ENCODE results near the gene KCTD1. TPM values are rescaled to one million over a fixed set of nuclear protein-coding genes. Genes with fewer than 3 reads are reported as not detected.

KCTD1 gene
- total and polyA plus RNA-seq, 10 of the 15 experiments (the other 5 are each of a cell fraction or from before 2014, with no cell fraction given) = 1.5 to 13.4 (median 5.5) TPM

DNA sequence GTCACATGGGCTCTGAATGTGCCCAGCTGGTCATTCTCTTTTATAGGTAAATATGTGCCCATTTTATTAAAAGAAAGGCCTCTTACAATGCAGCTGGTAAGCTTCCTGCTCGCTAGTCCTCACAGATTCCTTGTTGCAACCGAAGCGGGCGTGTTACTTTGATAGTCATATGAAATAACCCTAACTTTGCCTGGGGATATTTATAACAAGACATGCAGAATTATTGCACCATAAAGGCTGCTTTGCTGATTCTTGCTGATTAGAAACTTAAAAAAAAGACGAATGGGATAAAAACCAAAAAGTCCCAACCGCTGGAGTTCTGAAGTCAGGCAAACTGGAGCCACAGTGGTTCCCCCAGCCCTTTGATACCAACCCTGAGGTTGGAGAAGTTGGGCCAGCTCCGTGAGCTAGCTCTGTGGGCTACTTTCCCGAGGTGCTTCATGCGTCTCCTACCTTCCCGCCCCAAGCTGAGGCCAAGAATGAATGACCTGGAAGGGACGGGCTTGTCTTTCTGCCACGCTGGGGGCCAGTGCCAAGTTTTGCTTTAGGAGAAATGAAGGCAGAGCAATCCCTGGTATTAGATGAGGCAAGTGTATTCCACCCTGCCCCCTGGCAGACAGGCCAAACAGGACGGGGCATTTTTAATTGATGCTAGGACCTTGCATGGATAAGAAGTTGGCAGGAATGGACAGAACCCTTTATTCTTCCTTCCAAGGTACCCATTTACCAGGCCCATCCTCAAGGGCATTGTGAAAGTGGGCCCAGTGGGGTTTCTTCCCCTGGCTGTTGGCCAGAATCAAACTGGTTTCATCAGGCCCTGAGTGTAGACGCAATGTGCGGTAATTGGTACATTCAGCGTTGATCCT, 140.4 kb downstream of the KCTD1 start:
- TF ChIP-seq SREBF1 (IDR thresholded peaks at IDR 0.05; ENCODE audit: low read length) (no peak), NR2C1 (IDR thresholded peaks at IDR 0.05) (no peak), EGR1 (IDR thresholded peaks at IDR 0.05; ENCODE audit: borderline replicate concordance in 1 of 2, low read depth in 2 of 2, low read length in 2 of 2) (no peak), ZNF622 (IDR thresholded peaks at IDR 0.05) (no peak), PAX8 (IDR thresholded peaks at IDR 0.05) (no peak), NR2C2 (IDR thresholded peaks at IDR 0.05; ENCODE audit: borderline replicate concordance, control insufficient read depth, insufficient read length, low read depth) (no peak), ZNF24 (IDR thresholded peaks at IDR 0.05) (no peak), NFYA (IDR thresholded peaks at IDR 0.05; ENCODE audit: borderline replicate concordance, low read depth, low read length) (no peak), FOXK2 (IDR thresholded peaks at IDR 0.05) (no peak), MYC (IDR thresholded peaks at IDR 0.05; ENCODE audit: insufficient read depth, insufficient read length, insufficient replicate concordance, low read length, severe bottlenecking) (no peak), MTA2 (IDR thresholded peaks at IDR 0.05; ENCODE audit: low read depth) (no peak), NFXL1 (IDR thresholded peaks at IDR 0.05; ENCODE audit: borderline replicate concordance) (no peak), ATF7 (IDR thresholded peaks at IDR 0.05; ENCODE audit: low read depth) (no peak)
- TF ChIP-seq, protein P1, sequence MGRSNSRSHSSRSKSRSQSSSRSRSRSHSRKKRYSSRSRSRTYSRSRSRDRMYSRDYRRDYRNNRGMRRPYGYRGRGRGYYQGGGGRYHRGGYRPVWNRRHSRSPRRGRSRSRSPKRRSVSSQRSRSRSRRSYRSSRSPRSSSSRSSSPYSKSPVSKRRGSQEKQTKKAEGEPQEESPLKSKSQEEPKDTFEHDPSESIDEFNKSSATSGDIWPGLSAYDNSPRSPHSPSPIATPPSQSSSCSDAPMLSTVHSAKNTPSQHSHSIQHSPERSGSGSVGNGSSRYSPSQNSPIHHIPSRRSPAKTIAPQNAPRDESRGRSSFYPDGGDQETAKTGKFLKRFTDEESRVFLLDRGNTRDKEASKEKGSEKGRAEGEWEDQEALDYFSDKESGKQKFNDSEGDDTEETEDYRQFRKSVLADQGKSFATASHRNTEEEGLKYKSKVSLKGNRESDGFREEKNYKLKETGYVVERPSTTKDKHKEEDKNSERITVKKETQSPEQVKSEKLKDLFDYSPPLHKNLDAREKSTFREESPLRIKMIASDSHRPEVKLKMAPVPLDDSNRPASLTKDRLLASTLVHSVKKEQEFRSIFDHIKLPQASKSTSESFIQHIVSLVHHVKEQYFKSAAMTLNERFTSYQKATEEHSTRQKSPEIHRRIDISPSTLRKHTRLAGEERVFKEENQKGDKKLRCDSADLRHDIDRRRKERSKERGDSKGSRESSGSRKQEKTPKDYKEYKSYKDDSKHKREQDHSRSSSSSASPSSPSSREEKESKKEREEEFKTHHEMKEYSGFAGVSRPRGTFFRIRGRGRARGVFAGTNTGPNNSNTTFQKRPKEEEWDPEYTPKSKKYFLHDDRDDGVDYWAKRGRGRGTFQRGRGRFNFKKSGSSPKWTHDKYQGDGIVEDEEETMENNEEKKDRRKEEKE (IDR thresholded peaks at IDR 0.05) = no peak
- TF ChIP-seq, protein P2, sequence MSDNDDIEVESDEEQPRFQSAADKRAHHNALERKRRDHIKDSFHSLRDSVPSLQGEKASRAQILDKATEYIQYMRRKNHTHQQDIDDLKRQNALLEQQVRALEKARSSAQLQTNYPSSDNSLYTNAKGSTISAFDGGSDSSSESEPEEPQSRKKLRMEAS (IDR thresholded peaks at IDR 0.05; ENCODE audit: low read depth, low read length) = no peak
- H3K27me3 ChIP-seq (replicated peaks in 1 of 2; ENCODE audit: control insufficient read depth in 2 of 2, insufficient read depth in 2 of 2, low read length in 1 of 2) = no peaks in the 10 kb centered on the region
- H3K27ac ChIP-seq (ENCODE audit: control insufficient read depth, insufficient read depth) = no peak overlapping the region
- ChIA-PET CTCF (interaction anchor here (0.7 to 4.1 kb wide), 8 partner anchors 24 to 358 kb away, joined by 3 to 35 read pairs (median 4); partner anchors contain the start of gene KCTD1), SMC1A (ENCODE audit: uncharacterized antibody, unreplicated experiment) (interaction anchor here (0.6 to 1.6 kb wide), 7 partner anchors 51 to 241 kb away, joined by 3 to 6 read pairs (median 4); no protein-coding TSS in a partner anchor), RAD21 (ENCODE audit: unreplicated experiment) (interaction anchor here (0.7 to 3.9 kb wide), 4 partner anchors 33 to 239 kb away, joined by 3 to 26 read pairs (median 4); partner anchors contain the start of gene KCTD1), POLR2A (no interaction called here)
- intact Hi-C loops (cut with micrococcal nuclease; ENCODE audit: unreplicated experiment) (loop anchor here (5.0 kb wide), 1 partner anchor 139 kb away; the partner anchor contains the start of gene KCTD1), in situ Hi-C loops (cut with MboI) (loop anchor here (5.0 to 25.0 kb wide), 2 partner anchors 239 to 579 kb away; no protein-coding TSS in a partner anchor)
- WGBS (ENCODE audit: insufficient coverage, insufficient replicate concordance, low lambda C conversion rate, missing lambda C conversion rate) = 91% methylated on average over 16 of the region's 16 CpGs
- H3K4me2 ChIP-seq (ENCODE audit: control insufficient read depth, insufficient read depth) = no peak overlapping the region
- no peak for DNase-seq (ENCODE audit: low read depth, low spot score)
- H2AFZ ChIP-seq (ENCODE audit: control insufficient read depth, low read depth, low read length) = no peak overlapping the region
- no peaks in the 10 kb centered on the region for H3K9me3 ChIP-seq (replicated peaks; ENCODE audit: control insufficient read depth, insufficient read depth, low read length)
- H4K20me1 ChIP-seq (ENCODE audit: control insufficient read depth, insufficient read depth) = no peaks in the 10 kb centered on the region
- no peak overlapping the region for H3K9ac ChIP-seq (ENCODE audit: control insufficient read depth, insufficient read depth, low read length)
- BruUV-seq (replicated peaks) = no TSS peak
- H3K79me2 ChIP-seq (ENCODE audit: control insufficient read depth, insufficient read depth, low read length) = no peaks in the 10 kb centered on the region
- no peak overlapping the region for H3K4me3 ChIP-seq
- FAIRE-seq = no peak
- H3K4me1 ChIP-seq (ENCODE audit: control insufficient read depth, insufficient read depth, low read length) = peaks cover 5% of the 10 kb centered on the region; the same call in 1 of the 2 replicates
- H3K36me3 ChIP-seq (ENCODE audit: control insufficient read depth in 2 of 2, insufficient read depth in 2 of 2, low read length in 1 of 2) = no peaks in the 10 kb centered on the region
- ATAC-seq = no peak
